WTC11 (cell line): ENCODE data around the gene CNOT3.

Experiments used
- ELF4 ChIP-seq: sonication (generic); formaldehyde crosslinking; IDR thresholded peaks from 2 replicates; pipeline ENCODE4 v1.8.1; 2022; ENCODE audit warnings: low read depth, mild to moderate bottlenecking, moderate library complexity, missing genetic modification reagents
- FOXP1 ChIP-seq: sonication (generic); formaldehyde crosslinking; IDR thresholded peaks from 2 replicates; pipeline ENCODE4 v1.8.0; 2022; ENCODE audit warnings: missing genetic modification reagents, mild to moderate bottlenecking, moderate library complexity, borderline replicate concordance

DNA sequence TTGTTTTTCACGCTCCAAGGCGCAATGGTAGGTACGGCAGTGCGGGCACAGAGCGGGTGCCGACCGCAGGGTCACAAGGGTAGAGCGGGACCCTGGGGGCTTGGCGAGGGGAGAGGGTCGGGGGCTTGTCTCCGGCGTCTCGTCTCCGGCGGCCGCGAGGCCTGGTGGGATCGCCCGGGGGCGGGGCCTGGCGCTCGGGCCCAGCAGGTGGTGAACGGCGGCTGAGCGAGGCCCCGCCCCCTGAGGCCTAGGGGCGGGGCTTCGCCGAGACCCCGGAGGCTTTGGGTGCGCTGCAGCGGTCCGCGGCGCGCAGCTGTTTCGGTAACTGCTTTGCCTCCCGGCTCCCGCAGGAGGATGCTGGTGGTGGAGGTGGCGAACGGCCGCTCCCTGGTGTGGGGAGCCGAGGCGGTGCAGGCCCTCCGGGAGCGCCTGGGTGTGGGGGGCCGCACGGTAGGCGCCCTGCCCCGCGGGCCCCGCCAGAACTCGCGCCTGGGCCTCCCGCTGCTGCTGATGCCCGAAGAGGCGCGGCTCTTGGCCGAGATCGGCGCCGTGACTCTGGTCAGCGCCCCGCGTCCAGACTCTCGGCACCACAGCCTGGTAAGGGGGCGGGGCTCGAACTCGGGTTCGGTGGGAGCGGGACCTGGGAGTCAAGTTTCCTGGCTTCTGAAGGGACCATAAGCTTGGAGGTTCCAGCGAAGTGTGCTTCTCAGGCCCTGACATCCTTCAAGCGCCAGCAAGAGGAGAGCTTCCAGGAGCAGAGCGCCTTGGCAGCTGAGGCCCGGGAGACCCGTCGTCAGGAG lies 53.6 kb downstream of the CNOT3 start, which contains the start of gene TSEN34:
- TF ChIP-seq FOXP1 (CRISPR knock-in tag) (peak; percentile 85), ELF4 (no peak)
